WI38 (cell line): ENCODE measurements around the gene TRPT1.

Experiments
- H3K4me3 ChIP-seq: 2 replicates; pipeline ENCODE4 v1.5.1; 2011; ENCODE audit warnings: low read depth, mild to moderate bottlenecking, control low read depth, low read length
- CTCF ChIP-seq: IDR thresholded peaks from 2 replicates; pipeline ENCODE4 v1.5.1; 2012; ENCODE audit warnings: low read depth, mild to moderate bottlenecking, control low read depth, low read length

TRPT1 gene

GRCh38 chr11:64204080-64204440 is 21.9 kb downstream of the TRPT1 start:
- TF ChIP-seq CTCF = no peak
- H3K4me3 ChIP-seq = no peak overlapping the region

GRCh38 chr11:64203421-64204079 is 22.4 kb downstream of the TRPT1 start:
- TF ChIP-seq CTCF = no peak
- H3K4me3 ChIP-seq = no peak overlapping the region

GRCh38 chr11:64202992-64203391 is 23.0 kb downstream of the TRPT1 start:
- no peak for TF ChIP-seq CTCF
- H3K4me3 ChIP-seq = no peak overlapping the region

GRCh38 chr11:64201543-64201942 is 24.4 kb downstream of the TRPT1 start:
- H3K4me3 ChIP-seq = no peak overlapping the region
- no peak for TF ChIP-seq CTCF

- no peak overlapping the region for H3K4me3 ChIP-seq
- no peak for TF ChIP-seq CTCF
Observed at GRCh38 chr11:64198511-64198910, 27.5 kb downstream of the TRPT1 start.

GRCh38 chr11:64196626-64197025 is 29.4 kb downstream of the TRPT1 start:
- no peak overlapping the region for H3K4me3 ChIP-seq
- TF ChIP-seq CTCF = no peak

GRCh38 chr11:64192434-64192833 is 33.6 kb downstream of the TRPT1 start:
- TF ChIP-seq CTCF = no peak
- no peak overlapping the region for H3K4me3 ChIP-seq
